GM21786 (cell line): ENCODE results near the gene OST4.

ENCODE experiments used
- ATAC-seq: cut with Tn5 transposase; IDR thresholded peaks from one replicate; pipeline ENCODE4 v1.9.1; 2021; ENCODE audit not compliant: unreplicated experiment

The OST4 gene

GRCh38 chr2:27027211-27027651 lies 44.2 kb downstream of the OST4 start:
- no peak for ATAC-seq

- no peak for ATAC-seq
Measured at GRCh38 chr2:27025861-27026851, 45.3 kb downstream of the OST4 start.

- no peak for ATAC-seq
Measured at GRCh38 chr2:27025281-27025800, 46.1 kb downstream of the OST4 start.

GRCh38 chr2:27024812-27025211 lies 46.6 kb downstream of the OST4 start:
- ATAC-seq, result no peak

- ATAC-seq, result no peak
Measured at GRCh38 chr2:27024188-27024587, 47.3 kb downstream of the OST4 start.

- no peak for ATAC-seq
Measured at GRCh38 chr2:27023740-27024139, 47.7 kb downstream of the OST4 start.

- no peak for ATAC-seq
Measured at GRCh38 chr2:27021253-27022049, 50.0 kb downstream of the OST4 start.
